HG03354 (cell line): ENCODE measurements around the gene TFEC.
A peak's percentile ranks its signal among the peaks of the same experiment; 100 is the strongest.
"Not testable (repeated sequence)": the region's sequence is repeated elsewhere in the genome, so short reads cannot be mapped to it uniquely, and the experiment has no call there.

Source experiments
- ATAC-seq: cut with Tn5 transposase; IDR thresholded peaks from one replicate; pipeline ENCODE4 v1.9.1; 2021; ENCODE audit warnings: mild to moderate bottlenecking; ENCODE audit not compliant: unreplicated experiment, poor library complexity, severe bottlenecking

The TFEC gene

DNA sequence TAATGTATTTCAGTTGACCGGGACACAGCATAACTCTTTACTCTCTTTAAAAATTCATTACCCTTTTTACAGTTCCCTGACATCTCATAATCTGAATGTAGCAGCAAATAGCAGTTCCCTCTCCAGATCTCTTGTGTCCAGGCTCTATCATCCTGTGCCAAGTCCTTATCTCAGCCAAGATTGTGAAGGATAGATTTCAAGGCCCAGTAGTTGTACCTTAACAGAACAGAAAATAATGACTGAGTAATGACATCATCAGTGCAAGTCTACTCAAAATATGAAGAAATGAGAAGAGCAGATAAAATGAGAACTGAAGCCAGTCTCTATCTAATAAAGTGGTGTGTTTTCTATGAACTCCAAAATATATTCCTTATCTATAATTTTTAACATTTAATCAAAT lies 92.6 kb downstream of the TFEC start:
- ATAC-seq, result no peak

DNA sequence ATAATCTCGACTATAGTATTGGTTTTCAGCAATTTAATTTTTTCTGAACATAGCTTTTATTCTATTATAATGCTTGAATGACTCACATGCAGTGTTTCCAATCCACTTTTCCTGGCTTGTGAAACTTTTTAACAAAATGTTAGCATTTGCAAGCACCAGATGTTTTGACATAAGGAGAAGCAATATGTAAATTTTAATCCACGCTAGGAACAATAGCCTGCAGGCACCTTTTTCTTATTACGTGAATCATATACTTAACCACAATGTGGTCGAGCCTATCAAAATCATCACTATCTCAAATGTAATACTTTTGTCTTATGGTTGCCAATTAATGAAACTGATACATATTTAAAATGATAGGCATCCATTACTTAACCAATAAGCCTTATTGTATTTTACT lies 97.1 kb downstream of the TFEC start:
- no peak for ATAC-seq

DNA sequence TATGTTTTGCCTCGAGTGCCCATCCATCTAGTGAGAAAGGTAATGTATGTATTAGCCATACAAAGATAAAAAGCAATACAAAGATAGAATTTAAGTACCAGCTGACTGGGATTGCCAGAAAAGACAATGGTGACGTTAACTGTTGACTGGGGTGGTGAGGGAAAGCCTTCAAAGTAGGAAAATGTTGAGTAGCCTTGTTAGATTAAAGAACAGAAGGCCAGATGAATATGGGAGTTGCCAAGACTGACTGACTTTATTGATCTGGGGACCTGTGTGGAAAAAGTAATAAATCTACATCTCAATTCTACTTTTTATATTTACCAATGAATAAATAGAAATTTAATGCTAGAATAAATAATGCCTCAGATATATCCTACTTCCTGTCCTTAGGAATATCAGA lies 97.7 kb downstream of the TFEC start:
- ATAC-seq, result no peak

DNA sequence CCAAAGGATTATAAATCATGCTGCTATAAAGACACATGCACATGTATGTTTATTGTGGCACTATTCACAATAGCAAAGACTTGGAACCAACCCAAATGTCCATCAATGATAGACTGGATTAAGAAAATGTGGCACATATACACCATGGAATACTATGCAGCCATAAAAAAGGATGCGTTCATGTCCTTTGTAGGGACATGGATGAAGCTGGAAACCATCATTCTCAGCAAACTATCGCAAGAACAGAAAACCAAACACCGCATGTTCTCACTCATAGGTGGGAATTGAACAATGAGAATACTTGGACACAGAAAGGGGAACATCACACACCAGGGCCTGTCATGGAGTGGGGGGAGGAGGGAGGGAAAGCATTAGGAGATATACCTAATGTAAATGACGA lies 100.4 kb downstream of the TFEC start:
- ATAC-seq, result not testable (repeated sequence)

DNA sequence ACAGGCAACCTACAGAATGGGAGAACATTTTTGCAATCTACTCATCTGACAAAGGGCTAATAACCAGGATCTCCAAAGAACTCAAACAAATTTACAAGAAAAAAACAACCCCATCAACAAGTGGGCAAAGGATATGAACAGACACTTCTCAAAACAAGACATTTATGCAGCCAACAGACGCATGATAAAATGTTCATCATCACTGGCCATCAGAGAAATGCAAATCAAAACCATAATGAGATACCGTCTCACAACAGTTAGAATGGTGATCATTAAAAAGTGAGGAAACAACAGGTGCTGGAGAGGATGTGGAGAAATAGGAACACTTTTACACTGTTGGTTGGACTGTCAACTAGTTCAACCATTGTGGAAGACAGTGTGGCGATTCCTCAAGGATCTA lies 100.8 kb downstream of the TFEC start:
- not testable (repeated sequence) for ATAC-seq

DNA sequence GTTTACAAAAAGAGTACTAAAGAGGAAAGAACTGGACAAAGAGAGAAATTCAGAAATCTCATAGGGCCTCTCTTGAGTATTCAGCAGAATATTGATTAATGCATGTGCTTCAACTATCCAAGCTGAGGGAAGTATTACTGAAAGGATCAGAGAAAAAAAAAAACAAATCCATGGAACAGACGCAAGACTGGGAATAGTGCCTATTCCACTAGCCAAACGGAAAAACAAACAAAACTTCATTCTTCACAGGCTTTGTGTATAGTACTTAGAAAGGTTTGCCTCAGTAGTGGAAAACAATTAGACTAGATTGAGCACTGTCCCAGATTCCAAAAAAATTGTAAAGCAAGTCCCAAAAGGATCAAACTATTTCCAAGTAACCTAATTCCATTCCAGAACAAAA lies 106.2 kb downstream of the TFEC start:
- ATAC-seq, result no peak

DNA sequence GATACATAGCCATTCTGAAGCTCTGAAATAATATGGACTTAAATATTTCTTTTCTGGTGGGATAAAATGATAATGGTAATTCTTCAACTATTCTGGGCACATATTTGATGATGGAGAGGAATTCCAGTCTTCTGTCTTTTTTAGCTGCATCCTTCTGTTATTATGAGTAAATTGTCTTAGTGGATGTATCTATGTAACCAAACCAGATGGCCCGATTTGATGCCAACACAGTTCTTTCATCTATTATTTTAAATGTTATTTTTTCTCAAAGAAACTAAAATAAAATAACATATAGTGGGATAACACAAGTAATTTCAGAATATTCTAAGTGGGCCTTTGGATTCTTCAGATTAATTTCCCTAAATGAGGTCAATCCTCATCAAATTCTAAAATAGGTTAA lies 110.2 kb downstream of the TFEC start:
- no peak for ATAC-seq

DNA sequence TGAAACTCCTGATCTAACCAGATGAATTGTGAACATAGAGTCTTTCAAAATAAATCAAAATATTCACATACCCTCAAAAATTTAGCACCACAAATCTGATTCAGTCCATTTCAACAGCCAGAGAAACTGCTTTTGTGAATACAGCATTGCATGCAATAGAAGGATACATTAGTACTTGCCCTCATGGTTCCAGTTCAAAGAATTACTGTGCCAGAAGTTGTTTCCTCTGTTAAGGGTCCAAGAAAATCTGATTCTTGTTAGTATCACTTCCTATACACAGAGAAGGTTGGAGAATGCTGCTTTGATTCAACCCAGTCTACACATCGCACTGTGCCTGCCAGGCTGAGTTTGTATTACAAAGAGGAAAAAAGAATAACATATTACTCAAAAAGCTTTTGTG lies 115.6 kb downstream of the TFEC start:
- ATAC-seq, result no peak

DNA sequence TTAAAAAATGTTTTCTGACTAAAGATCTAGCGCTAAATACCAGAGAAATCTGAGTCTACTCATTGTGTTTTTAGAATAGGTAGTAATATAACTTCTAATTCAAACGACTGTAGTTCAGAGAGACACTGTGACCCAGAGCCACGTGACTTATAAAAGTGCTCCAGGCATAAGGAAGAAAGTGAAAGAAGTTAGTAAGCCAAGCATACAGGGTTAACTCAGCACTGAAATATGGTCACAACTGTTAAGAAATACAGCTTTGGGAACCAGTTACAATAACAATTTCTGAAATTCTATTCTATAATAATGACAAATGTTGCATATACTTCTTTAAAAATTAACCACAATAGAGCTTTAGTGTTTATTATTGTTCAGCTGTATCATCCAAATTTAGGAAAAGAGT lies 119.1 kb downstream of the TFEC start:
- no peak for ATAC-seq

DNA sequence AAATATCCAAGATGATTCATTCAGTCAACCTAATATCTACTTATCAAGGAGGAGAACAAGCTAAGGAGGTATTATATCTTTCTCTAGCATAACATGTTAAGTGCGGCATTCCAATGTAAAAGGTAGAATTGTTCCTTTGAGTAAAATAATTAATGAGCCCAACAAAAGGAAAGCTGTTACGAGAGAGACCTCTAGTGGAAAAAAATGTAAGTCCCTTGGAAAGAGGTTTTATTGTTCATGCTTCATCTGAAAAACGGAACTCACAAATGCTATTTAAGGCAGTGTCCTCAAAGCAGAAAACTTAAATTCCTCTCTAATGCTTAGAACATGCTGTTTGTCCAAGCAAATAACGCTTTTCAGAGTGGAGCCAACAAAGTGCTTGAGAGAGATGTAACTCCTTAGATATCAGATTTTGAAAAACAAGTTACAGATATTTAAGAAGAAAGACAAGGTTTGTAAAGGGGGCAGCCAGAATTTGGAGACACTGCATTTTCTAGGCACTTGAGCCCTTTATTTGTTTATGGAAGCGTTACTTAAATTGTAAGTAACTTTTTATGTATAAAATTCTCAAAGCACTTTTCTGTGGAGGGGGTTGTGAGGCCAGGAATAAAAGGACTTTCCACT lies 119.9 kb downstream of the TFEC start:
- ATAC-seq, result peak; percentile 60

DNA sequence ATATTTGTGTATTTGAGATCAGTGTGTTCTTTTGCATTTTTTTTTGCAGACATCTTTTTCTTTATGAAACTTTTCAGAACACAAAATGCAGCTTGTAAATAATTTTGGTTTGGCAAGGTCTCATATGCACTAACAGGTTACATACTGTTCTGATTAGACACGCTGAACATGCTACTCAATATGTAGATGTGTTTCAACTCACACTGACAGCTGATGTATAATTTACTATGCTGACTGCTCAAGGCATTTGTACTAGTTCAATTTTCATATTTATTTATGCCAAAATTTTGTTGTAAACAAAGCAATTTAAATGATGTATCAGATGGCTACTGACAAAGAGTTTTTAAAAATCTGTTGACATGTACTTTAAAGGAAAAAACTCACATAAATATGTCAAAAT lies 123.8 kb downstream of the TFEC start:
- ATAC-seq, result no peak

DNA sequence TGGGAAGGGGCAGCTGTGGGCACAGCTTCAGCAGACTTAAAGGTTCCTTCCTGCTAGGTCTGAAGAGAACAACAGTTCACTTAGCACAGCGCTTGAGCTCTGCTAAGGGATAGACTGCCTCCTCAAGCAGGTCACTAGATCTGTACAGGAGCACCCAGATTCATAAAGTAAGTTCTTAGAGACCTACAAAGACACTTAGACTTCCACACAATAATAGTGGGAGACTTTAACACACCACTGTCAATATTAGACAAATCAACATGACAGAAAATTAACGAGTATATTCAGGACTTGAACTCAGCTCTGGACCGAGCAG lies 140.9 kb downstream of the TFEC start:
- no peak for ATAC-seq

DNA sequence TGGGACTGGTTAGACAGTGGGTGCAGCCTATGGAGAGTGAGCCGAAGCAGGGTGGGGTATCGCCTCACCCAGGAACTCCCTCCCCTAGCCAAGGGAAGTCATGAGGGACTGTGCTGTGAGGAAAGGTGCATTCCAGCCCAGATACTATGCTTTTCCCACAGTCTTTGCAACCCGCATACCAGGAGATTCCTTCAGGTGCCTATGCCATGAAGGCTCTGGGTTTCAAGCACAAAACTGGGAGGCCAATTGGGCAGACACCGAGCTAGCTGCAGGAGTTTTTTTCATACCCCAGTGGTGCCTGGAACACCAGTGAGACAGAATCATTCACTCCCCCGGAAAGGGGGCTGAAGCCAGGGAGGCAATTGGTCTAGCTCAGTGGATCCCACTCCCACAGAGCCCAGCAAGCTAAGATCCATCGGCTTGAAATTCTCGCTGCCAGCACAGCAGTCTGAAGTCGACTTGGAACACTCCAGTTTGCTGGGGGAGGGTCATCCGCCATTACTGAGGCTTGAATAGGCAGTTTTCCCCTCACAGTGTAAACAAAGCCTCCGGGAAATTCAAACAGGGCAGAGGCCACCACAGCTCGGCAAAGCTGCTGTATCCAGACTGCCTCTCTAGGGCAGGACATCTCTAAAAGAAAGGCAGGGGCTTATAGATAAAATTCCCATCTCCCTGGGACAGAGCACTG lies 141.4 kb downstream of the TFEC start:
- no peak for ATAC-seq

DNA sequence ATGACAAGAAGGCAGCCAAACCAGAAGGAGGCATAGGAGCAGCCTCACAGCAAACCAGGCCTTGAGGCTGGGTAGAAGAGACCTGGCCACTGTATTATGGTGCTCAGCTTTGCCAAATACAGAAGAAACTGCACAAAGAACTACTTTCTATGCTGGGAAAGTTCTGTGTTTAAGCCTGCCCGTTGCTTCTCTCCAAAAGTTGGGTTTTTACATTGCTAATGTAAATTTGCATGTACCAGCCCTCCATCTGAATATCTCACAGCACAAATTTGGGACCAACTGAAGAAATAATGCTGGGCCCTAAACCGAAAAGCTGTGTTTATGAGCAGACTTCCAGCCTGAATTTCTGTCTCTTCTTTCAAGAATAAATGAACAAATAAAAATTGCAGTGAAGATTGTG lies 145.0 kb downstream of the TFEC start:
- ATAC-seq, result no peak
